H9 (cell line): ENCODE results near the gene PTPN2. TPM values are rescaled to one million over a fixed set of nuclear protein-coding genes. Genes with fewer than 3 reads are reported as not detected.
A peak's percentile ranks its signal among the peaks of the same experiment; 100 is the strongest.

Source experiments
- DNase-seq: peaks from one replicate; pipeline ENCODE4 v3.0.0-alpha.2; 2017
- H2AFZ ChIP-seq: one replicate; pipeline ENCODE4 v1.6.1; 2013; ENCODE audit warnings: mild to moderate bottlenecking, low read length, control low read depth, moderate library complexity
- H2AK5ac ChIP-seq: 2 replicates; pipeline ENCODE4 v1.6.1; 2013; ENCODE audit warnings: low read length, control low read depth, mixed read lengths; ENCODE audit not compliant: insufficient read length
- H2BK120ac ChIP-seq: one replicate; pipeline ENCODE4 v1.6.1; 2013; ENCODE audit warnings: low read depth, mild to moderate bottlenecking, low read length, control low read depth, inconsistent platforms; ENCODE audit not compliant: poor library complexity, severe bottlenecking
- H2BK12ac ChIP-seq: 2 replicates; pipeline ENCODE4 v1.6.1; 2013; ENCODE audit warnings: low read length, control low read depth, mixed read lengths, low read depth; ENCODE audit not compliant: insufficient read length
- H2BK15ac ChIP-seq: 2 replicates; pipeline ENCODE4 v1.6.1; 2013; ENCODE audit warnings: low read depth, low read length, control low read depth
- H2BK20ac ChIP-seq: one replicate; pipeline ENCODE4 v1.6.1; 2013; ENCODE audit warnings: low read depth, mild to moderate bottlenecking, low read length, control low read depth, inconsistent platforms; ENCODE audit not compliant: poor library complexity, severe bottlenecking
- H2BK5ac ChIP-seq: 2 replicates; pipeline ENCODE4 v1.6.1; 2013; ENCODE audit warnings: low read length, control low read depth, mixed read lengths; ENCODE audit not compliant: insufficient read length
- H3K14ac ChIP-seq: 2 replicates; pipeline ENCODE4 v1.6.1; 2013; ENCODE audit warnings: low read length, control low read depth; ENCODE audit not compliant: insufficient read depth
- H3K18ac ChIP-seq: 2 replicates; pipeline ENCODE4 v1.6.1; 2013; ENCODE audit warnings: low read depth, mild to moderate bottlenecking, mixed read lengths, low read length, control low read depth; ENCODE audit not compliant: insufficient read length
- H3K23ac ChIP-seq: 2 replicates; pipeline ENCODE4 v1.6.1; 2013; ENCODE audit warnings: low read length, control low read depth, mixed read lengths, low read depth; ENCODE audit not compliant: insufficient read length
- H3K23me2 ChIP-seq: 2 replicates; pipeline ENCODE4 v1.6.1; 2013; ENCODE audit warnings: low read depth, mild to moderate bottlenecking, mixed read lengths, low read length, control low read depth; ENCODE audit not compliant: insufficient read length, poor library complexity, severe bottlenecking
- H3K27ac ChIP-seq: 2 replicates; pipeline ENCODE4 v1.5.1; 2013; ENCODE audit warnings: low read length, control low read depth, mixed read lengths, low read depth; ENCODE audit not compliant: insufficient read length
- H3K27me3 ChIP-seq: 2 replicates; pipeline ENCODE4 v1.6.1; 2013; ENCODE audit warnings: low read length, control low read depth, inconsistent platforms; ENCODE audit not compliant: insufficient read depth
- H3K4ac ChIP-seq: 2 replicates; pipeline ENCODE4 v1.6.1; 2013; ENCODE audit warnings: low read depth, mild to moderate bottlenecking, control low read depth, inconsistent platforms, low read length, moderate library complexity
- H3K4me1 ChIP-seq: 2 replicates; pipeline ENCODE4 v1.6.1; 2013; ENCODE audit warnings: low read length, control low read depth, inconsistent platforms; ENCODE audit not compliant: insufficient read depth
- H3K4me2 ChIP-seq: 2 replicates; pipeline ENCODE4 v1.6.1; 2013; ENCODE audit warnings: low read length, control low read depth, mixed read lengths; ENCODE audit not compliant: insufficient read length, insufficient read depth
- H3K56ac ChIP-seq: 2 replicates; pipeline ENCODE4 v1.6.1; 2013; ENCODE audit warnings: low read depth, mild to moderate bottlenecking, mixed read lengths, low read length, control low read depth; ENCODE audit not compliant: insufficient read length
- H3K79me1 ChIP-seq: 2 replicates; pipeline ENCODE4 v1.6.1; 2013; ENCODE audit warnings: low read depth, mild to moderate bottlenecking, moderate library complexity, low read length, control low read depth, inconsistent platforms; ENCODE audit not compliant: insufficient read depth, poor library complexity, severe bottlenecking
- H3K79me2 ChIP-seq: 2 replicates; pipeline ENCODE4 v1.6.1; 2013; ENCODE audit warnings: low read length, control low read depth, inconsistent platforms; ENCODE audit not compliant: insufficient read depth
- H3K9ac ChIP-seq: 2 replicates; pipeline ENCODE4 v1.6.1; 2013; ENCODE audit warnings: low read length, control low read depth, mixed read lengths; ENCODE audit not compliant: insufficient read length; ENCODE audit errors: extremely low read depth
- H3K9me3 ChIP-seq: one replicate; pipeline ENCODE4 v1.6.1; 2013; ENCODE audit warnings: low read depth, low read length, inconsistent platforms; ENCODE audit not compliant: control insufficient read depth
- H3T11ph ChIP-seq: one replicate; pipeline ENCODE4 v1.6.1; 2013; ENCODE audit warnings: mild to moderate bottlenecking, low read length, control low read depth, inconsistent platforms
- H4K20me1 ChIP-seq: one replicate; pipeline ENCODE4 v1.6.1; 2013; ENCODE audit not compliant: control insufficient read depth, insufficient read length, insufficient read depth
- H4K5ac ChIP-seq: 2 replicates; pipeline ENCODE4 v1.6.1; 2013; ENCODE audit warnings: low read depth, mild to moderate bottlenecking, mixed read lengths, low read length, control low read depth; ENCODE audit not compliant: insufficient read length
- H4K8ac ChIP-seq: replicated peaks from 2 replicates; pipeline ENCODE4 v1.6.1; 2013; ENCODE audit warnings: low read length, control low read depth, mixed read lengths, low read depth; ENCODE audit not compliant: insufficient read length
- H4K91ac ChIP-seq: 2 replicates; pipeline ENCODE4 v1.6.1; 2013; ENCODE audit warnings: low read depth, mild to moderate bottlenecking, moderate library complexity, mixed read lengths, low read length, control low read depth; ENCODE audit not compliant: insufficient read length
- H3K27ac Mint-ChIP-seq, 3 experiments: 2 replicates in 2 of 3; 3 replicates in 1 of 3; pipeline ENCODE4 v1.8.0; 2020 to 2021; ENCODE audit warnings: mixed read lengths in 3 of 3, mild to moderate bottlenecking in 1 of 3, moderate library complexity in 1 of 3
- H3K27me3 Mint-ChIP-seq: 2 replicates; pipeline ENCODE4 v1.8.0; 2021; ENCODE audit warnings: low read depth, mild to moderate bottlenecking, moderate library complexity, mixed read lengths
- H3K36me3 Mint-ChIP-seq, 3 experiments: 2 replicates in 2 of 3; 3 replicates in 1 of 3; pipeline ENCODE4 v1.8.0; 2020 to 2021; ENCODE audit warnings: low read depth in 3 of 3, mixed read lengths in 3 of 3; ENCODE audit not compliant: insufficient read depth in 1 of 3
- H3K4me1 Mint-ChIP-seq, 2 experiments: 2 replicates each; pipeline ENCODE4 v1.8.0; 2020; ENCODE audit warnings: mixed read lengths in 2 of 2
- H3K4me3 Mint-ChIP-seq, 2 experiments: 2 replicates in 1 of 2; 3 replicates in 1 of 2; pipeline ENCODE4 v1.8.0; 2020 to 2021; ENCODE audit warnings: mild to moderate bottlenecking in 2 of 2, mixed read lengths in 2 of 2, moderate library complexity in 1 of 2
- H3K9me3 Mint-ChIP-seq, 2 experiments: 2 replicates in 1 of 2; 3 replicates in 1 of 2; pipeline ENCODE4 v1.8.0; 2020; ENCODE audit warnings: mild to moderate bottlenecking in 2 of 2, mixed read lengths in 2 of 2, moderate library complexity in 1 of 2
- whole genome bisulfite sequencing: extraction: QIAGEN DNeasy Blood & Tissue Kit; methylation state at CpG from one replicate; pipeline ENCODE4 v1.1.7; 2013; ENCODE audit warnings: missing lambda C conversion rate, low lambda C conversion rate, mixed read lengths; ENCODE audit not compliant: insufficient read length; ENCODE audit errors: extremely low coverage; 5-methylcytosine and 5-hydroxymethylcytosine counted together
- total RNA-seq: library from RNA; stranded (reverse); gene quantifications from 2 replicates; pipeline ENCODE4 v1.2.1, GENCODE V29; 2021
- TF ChIP-seq, protein P1 (sequence below): fragments of 200-600 bp; sonication (generic); conservative IDR thresholded peaks from 3 replicates; pipeline ENCODE4 v1.8.0; 2021; ENCODE audit warnings: antibody characterized with exemption, mild to moderate bottlenecking

Gene PTPN2
- total RNA-seq, 1 experiment from 2014 or later, result 48.7 TPM

DNA sequence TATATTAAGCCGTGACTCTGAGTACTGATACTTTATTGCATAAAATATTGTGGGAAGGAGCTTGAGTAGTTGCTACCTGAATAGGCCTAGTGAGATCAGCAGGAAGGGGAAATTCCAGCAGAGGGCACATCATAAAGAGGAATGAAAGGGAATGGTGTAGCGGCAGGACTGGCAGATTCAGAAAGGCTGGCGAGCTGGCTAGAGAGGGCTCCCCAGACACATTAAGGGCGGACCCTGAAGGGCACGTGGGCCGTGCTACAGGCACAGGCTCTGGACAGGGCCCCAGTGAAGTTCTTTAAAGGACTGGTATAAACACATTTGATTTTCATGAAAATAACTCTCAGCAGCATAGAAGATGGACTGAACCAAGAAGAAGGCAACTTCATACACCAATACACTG lies 43.0 kb downstream of the PTPN2 start:
- no peaks in the 10 kb centered on the region for H3K27me3 Mint-ChIP-seq
- no peaks in the 10 kb centered on the region for H3K27me3 ChIP-seq
- TF ChIP-seq, protein P1, sequence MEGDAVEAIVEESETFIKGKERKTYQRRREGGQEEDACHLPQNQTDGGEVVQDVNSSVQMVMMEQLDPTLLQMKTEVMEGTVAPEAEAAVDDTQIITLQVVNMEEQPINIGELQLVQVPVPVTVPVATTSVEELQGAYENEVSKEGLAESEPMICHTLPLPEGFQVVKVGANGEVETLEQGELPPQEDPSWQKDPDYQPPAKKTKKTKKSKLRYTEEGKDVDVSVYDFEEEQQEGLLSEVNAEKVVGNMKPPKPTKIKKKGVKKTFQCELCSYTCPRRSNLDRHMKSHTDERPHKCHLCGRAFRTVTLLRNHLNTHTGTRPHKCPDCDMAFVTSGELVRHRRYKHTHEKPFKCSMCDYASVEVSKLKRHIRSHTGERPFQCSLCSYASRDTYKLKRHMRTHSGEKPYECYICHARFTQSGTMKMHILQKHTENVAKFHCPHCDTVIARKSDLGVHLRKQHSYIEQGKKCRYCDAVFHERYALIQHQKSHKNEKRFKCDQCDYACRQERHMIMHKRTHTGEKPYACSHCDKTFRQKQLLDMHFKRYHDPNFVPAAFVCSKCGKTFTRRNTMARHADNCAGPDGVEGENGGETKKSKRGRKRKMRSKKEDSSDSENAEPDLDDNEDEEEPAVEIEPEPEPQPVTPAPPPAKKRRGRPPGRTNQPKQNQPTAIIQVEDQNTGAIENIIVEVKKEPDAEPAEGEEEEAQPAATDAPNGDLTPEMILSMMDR, result peak; percentile 26; the same call in 2 of the 3 replicates
- H3K23ac ChIP-seq, result no peak overlapping the region
- H3K9ac ChIP-seq, result no peak overlapping the region
- no peak overlapping the region for H2AFZ ChIP-seq
- H3K4me1 ChIP-seq, result peaks cover 4% of the 10 kb centered on the region; the same call in 1 of the 2 replicates
- H3K18ac ChIP-seq, result no peak overlapping the region
- H3K4ac ChIP-seq, result no peak overlapping the region
- H4K8ac ChIP-seq, result no peak overlapping the region
- H2BK12ac ChIP-seq, result no peak overlapping the region
- H3K56ac ChIP-seq, result no peak overlapping the region
- no peak overlapping the region for H2BK15ac ChIP-seq
- H3T11ph ChIP-seq, result no peak overlapping the region
- no peak overlapping the region for H3K4me2 ChIP-seq
- no peaks in the 10 kb centered on the region for H3K9me3 Mint-ChIP-seq
- peaks cover 28 to 30% of the 10 kb centered on the region in 2 experiments for H3K4me1 Mint-ChIP-seq
- no peak overlapping the region for H4K5ac ChIP-seq
- no peaks in the 10 kb centered on the region for H4K20me1 ChIP-seq
- H3K23me2 ChIP-seq, result no peaks in the 10 kb centered on the region
- peak overlapping the region in 1 of 3 experiments; percentile 55; a peak in 1 of 7 replicates for H3K27ac Mint-ChIP-seq
- no peak for DNase-seq
- H3K4me3 Mint-ChIP-seq, result no peak overlapping the region
- H2BK120ac ChIP-seq, result no peak overlapping the region
- H3K79me2 ChIP-seq, result peaks cover 2% of the 10 kb centered on the region; the same call in 1 of the 2 replicates
- no peak overlapping the region for H4K91ac ChIP-seq
- H3K14ac ChIP-seq, result no peak overlapping the region
- no peaks in the 10 kb centered on the region for H3K79me1 ChIP-seq
- H2BK20ac ChIP-seq, result no peak overlapping the region
- H2BK5ac ChIP-seq, result no peak overlapping the region
- no peaks in the 10 kb centered on the region for H3K9me3 ChIP-seq
- H3K27ac ChIP-seq, result no peak overlapping the region
- H2AK5ac ChIP-seq, result no peak overlapping the region
- WGBS, result no CpG with 5 or more reads among the region's 6 CpGs
- H3K36me3 Mint-ChIP-seq, result peaks cover 3 to 5% (median 4%) of the 10 kb centered on the region in 3 experiments; a peak in 5 of 7 replicates
